Fibroblast of lung (primary cell): ENCODE measurements around the gene CALCOCO2. TPM values are rescaled to one million over a fixed set of nuclear protein-coding genes. Genes with fewer than 3 reads are reported as not detected.

Experiments
- DNase-seq, 2 donors: peaks; one replicate each; pipeline versions ENCODE4 v3.0.0 to v3.0.0-alpha.2; 2010; ENCODE audit warnings: low read depth in 2 of 2
- H2AFZ ChIP-seq: 2 replicates; pipeline ENCODE4 v1.5.1; 2012; ENCODE audit warnings: low read length, control low read depth, inconsistent platforms
- H3K27ac ChIP-seq: 2 replicates; pipeline ENCODE4 v1.5.1; 2011; ENCODE audit warnings: low read length, control low read depth; ENCODE audit not compliant: insufficient read depth
- H3K27me3 ChIP-seq: 2 replicates; pipeline ENCODE4 v1.5.1; 2011; ENCODE audit warnings: mild to moderate bottlenecking, low read length; ENCODE audit not compliant: control insufficient read depth, insufficient read depth
- H3K36me3 ChIP-seq: 2 replicates; pipeline ENCODE4 v1.5.1; 2011; ENCODE audit warnings: low read length; ENCODE audit not compliant: control insufficient read depth, insufficient read depth
- H3K4me1 ChIP-seq: 2 replicates; pipeline ENCODE4 v1.5.1; 2011; ENCODE audit warnings: low read length; ENCODE audit not compliant: control insufficient read depth, insufficient read depth; ENCODE audit errors: extremely low read depth
- H3K4me2 ChIP-seq: 2 replicates; pipeline ENCODE4 v1.5.1; 2011; ENCODE audit warnings: low read length, control low read depth; ENCODE audit not compliant: insufficient read depth; ENCODE audit errors: extremely low read depth
- H3K4me3 ChIP-seq, 4 experiments: fragments of 200-600 bp in 1 of 4; sonication (generic) in 1 of 4; replicated peaks in 1 of 4; 2 replicates each; pipeline ENCODE4 v1.5.1; 2011 to 2016; ENCODE audit warnings: low read length in 4 of 4, low read depth in 3 of 4, mild to moderate bottlenecking in 3 of 4, control low read depth in 2 of 4, inconsistent platforms in 1 of 4, mixed read lengths in 1 of 4; ENCODE audit not compliant: insufficient read depth in 1 of 4; ENCODE audit errors: control extremely low read depth in 1 of 4
- H3K79me2 ChIP-seq: 2 replicates; pipeline ENCODE4 v1.5.1; 2012; ENCODE audit warnings: mild to moderate bottlenecking, low read length, inconsistent platforms; ENCODE audit not compliant: control insufficient read depth, insufficient read depth
- H3K9ac ChIP-seq: 2 replicates; pipeline ENCODE4 v1.5.1; 2011; ENCODE audit warnings: mild to moderate bottlenecking, low read length, control low read depth; ENCODE audit not compliant: insufficient read depth
- H3K9me3 ChIP-seq: 2 replicates; pipeline ENCODE4 v1.5.1; 2012; ENCODE audit warnings: low read depth, low read length; ENCODE audit not compliant: control insufficient read depth, insufficient read depth
- H4K20me1 ChIP-seq: 2 replicates; pipeline ENCODE4 v1.5.1; 2011; ENCODE audit warnings: low read length; ENCODE audit not compliant: control insufficient read depth, insufficient read depth; ENCODE audit errors: extremely low read depth
- EZH2 ChIP-seq: IDR thresholded peaks from 2 replicates; pipeline ENCODE4 v1.5.1; 2012; ENCODE audit warnings: low read length, control low read depth, mild to moderate bottlenecking; ENCODE audit errors: missing control alignments
- polyA plus RNA-seq, 2 donors: library from polyadenylated mRNA; depleted of rRNA in 1 of 2; stranded (reverse) in 1 of 2; unstranded in 1 of 2; fragments of >200 nt; gene quantifications; 2 replicates each; pipeline ENCODE4 v1.2.1, GENCODE V29; 2011 to 2012; ENCODE audit warnings: missing spikeins in 1 of 2
- total RNA-seq: library from RNA; depleted of rRNA; stranded (reverse); fragments of >200 nt; gene quantifications from 2 replicates; pipeline ENCODE4 v1.2.1, GENCODE V29; 2014
- TF ChIP-seq, protein P1 (sequence below), 2 donors: IDR thresholded peaks in 1 of 2; conservative IDR thresholded peaks in 1 of 2; 1 replicate in 1 of 2; 2 replicates in 1 of 2; pipeline ENCODE4 v1.5.1; 2011 to 2012; ENCODE audit warnings: low read length in 2 of 2, control low read depth in 1 of 2, inconsistent platforms in 1 of 2, low read depth in 1 of 2, mild to moderate bottlenecking in 1 of 2

The CALCOCO2 gene
- total and polyA plus RNA-seq, 2 donors (not counting 1 experiment from before 2014, with no cell fraction given), result 65.1 to 164 TPM

DNA sequence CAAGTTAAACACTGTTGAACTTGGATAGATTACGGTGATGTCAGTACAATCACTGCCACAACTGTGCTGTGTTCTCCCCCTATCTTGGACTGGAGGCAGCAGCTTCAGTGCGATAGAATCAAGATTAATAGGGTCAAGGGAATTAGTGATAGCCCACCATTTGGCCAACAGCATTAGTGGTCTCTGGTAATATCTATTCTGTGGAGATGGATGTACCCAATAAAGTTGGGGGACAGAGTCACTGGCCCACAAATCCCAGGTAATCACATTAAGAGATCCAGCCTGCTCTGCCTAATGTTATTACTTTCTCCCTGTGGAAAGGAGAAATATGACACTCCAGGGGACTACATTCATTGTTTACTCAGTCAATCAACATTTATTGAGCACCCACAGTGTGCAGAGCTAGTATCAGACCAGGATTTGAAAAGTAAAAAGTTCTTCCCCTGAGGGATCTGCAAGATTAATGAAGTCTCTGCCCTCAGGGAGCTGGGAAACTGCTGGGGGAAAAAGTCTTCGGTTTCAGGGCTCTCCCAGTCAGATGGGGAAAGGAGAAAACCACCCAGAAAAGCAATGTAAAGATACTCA is 38.2 kb downstream of the CALCOCO2 start:
- H4K20me1 ChIP-seq, result no peaks in the 10 kb centered on the region

GRCh38 chr17:48869821-48870318 is 39.0 kb downstream of the CALCOCO2 start:
- Histone ChIP-seq H3K9me3 (no peaks in the 10 kb centered on the region), H2AFZ (no peak overlapping the region), H3K4me1 (no peaks in the 10 kb centered on the region), H3K27me3 (no peaks in the 10 kb centered on the region), H3K27ac (no peak overlapping the region), H3K79me2 (no peaks in the 10 kb centered on the region), H3K4me2 (no peak overlapping the region), H3K36me3 (no peaks in the 10 kb centered on the region), H3K9ac (no peak overlapping the region), H3K4me3 (no peak overlapping the region), H4K20me1 (no peaks in the 10 kb centered on the region)
- TF ChIP-seq, protein P1, sequence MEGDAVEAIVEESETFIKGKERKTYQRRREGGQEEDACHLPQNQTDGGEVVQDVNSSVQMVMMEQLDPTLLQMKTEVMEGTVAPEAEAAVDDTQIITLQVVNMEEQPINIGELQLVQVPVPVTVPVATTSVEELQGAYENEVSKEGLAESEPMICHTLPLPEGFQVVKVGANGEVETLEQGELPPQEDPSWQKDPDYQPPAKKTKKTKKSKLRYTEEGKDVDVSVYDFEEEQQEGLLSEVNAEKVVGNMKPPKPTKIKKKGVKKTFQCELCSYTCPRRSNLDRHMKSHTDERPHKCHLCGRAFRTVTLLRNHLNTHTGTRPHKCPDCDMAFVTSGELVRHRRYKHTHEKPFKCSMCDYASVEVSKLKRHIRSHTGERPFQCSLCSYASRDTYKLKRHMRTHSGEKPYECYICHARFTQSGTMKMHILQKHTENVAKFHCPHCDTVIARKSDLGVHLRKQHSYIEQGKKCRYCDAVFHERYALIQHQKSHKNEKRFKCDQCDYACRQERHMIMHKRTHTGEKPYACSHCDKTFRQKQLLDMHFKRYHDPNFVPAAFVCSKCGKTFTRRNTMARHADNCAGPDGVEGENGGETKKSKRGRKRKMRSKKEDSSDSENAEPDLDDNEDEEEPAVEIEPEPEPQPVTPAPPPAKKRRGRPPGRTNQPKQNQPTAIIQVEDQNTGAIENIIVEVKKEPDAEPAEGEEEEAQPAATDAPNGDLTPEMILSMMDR (conservative IDR thresholded peaks at IDR 0.05 in 1 of 2, IDR thresholded peaks at IDR 0.05 in 1 of 2; ENCODE audit: low read depth in 1 of 2, low read length in 2 of 2), result no peak
- no peak for TF ChIP-seq EZH2
- DNase-seq, result no peak

More for the DNA sequence above, 38.2 kb downstream of the CALCOCO2 start:
- H3K27me3 ChIP-seq, result no peaks in the 10 kb centered on the region
- no peaks in the 10 kb centered on the region for H3K36me3 ChIP-seq
- H3K27ac ChIP-seq, result no peak overlapping the region
- H3K4me1 ChIP-seq, result no peaks in the 10 kb centered on the region
- H3K4me3 ChIP-seq, result no peak overlapping the region
- no peak overlapping the region for H3K4me2 ChIP-seq
- H2AFZ ChIP-seq, result no peak overlapping the region
- H3K9me3 ChIP-seq, result no peaks in the 10 kb centered on the region
- no peaks in the 10 kb centered on the region for H3K79me2 ChIP-seq
- DNase-seq, result no peak
- H3K9ac ChIP-seq, result no peak overlapping the region
- TF ChIP-seq, protein P1 (conservative IDR thresholded peaks at IDR 0.05 in 1 of 2, IDR thresholded peaks at IDR 0.05 in 1 of 2; ENCODE audit: low read depth in 1 of 2, low read length in 2 of 2), result no peak
- TF ChIP-seq EZH2, result no peak

DNA sequence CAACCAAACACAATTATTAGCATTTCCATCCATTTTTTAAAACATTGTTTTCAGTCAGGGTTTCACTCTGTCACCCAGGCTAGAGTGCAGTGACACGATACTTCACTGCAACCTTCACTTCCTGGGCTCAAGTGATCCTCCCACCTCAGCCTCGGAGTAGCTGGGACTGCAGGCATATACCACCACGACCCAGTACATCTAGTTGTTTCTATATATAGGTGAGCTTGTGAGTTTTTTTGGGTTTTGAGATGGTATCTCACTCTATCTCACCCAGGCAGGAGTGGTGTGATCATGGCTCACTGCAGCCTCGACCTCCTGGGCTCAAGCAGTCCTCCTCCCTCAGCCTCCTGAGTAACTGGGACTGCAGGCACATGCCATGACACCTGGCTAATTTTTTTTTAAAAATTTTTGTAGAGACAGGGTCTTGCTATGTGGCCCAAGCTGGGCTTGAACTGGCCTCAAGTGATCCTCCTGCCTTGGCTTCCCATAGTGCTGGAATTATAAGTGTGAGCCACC is 40.3 kb downstream of the CALCOCO2 start:
- no peaks in the 10 kb centered on the region for H4K20me1 ChIP-seq
- H3K4me2 ChIP-seq, result no peak overlapping the region
- no peak overlapping the region for H3K27ac ChIP-seq
- no peaks in the 10 kb centered on the region for H3K79me2 ChIP-seq
- H3K9ac ChIP-seq, result no peak overlapping the region
- TF ChIP-seq EZH2, result no peak
- TF ChIP-seq, protein P1 (conservative IDR thresholded peaks at IDR 0.05 in 1 of 2, IDR thresholded peaks at IDR 0.05 in 1 of 2; ENCODE audit: low read depth in 1 of 2, low read length in 2 of 2), result no peak
- DNase-seq, result no peak
- H3K27me3 ChIP-seq, result no peaks in the 10 kb centered on the region
- no peak overlapping the region for H2AFZ ChIP-seq
- no peaks in the 10 kb centered on the region for H3K9me3 ChIP-seq
- H3K4me1 ChIP-seq, result no peaks in the 10 kb centered on the region
- H3K36me3 ChIP-seq, result no peaks in the 10 kb centered on the region
- no peak overlapping the region for H3K4me3 ChIP-seq
